ENCODE results near the gene ZNF85.

GRCh38 chr19:20926796-20927195 lies 3.7 kb downstream of the ZNF85 start:
- TF ChIP-seq CTCF (IDR thresholded peaks at IDR 0.05; ENCODE audit: insufficient read depth, low read length) (no peak), SPI1 (IDR thresholded peaks at IDR 0.05; ENCODE audit: borderline replicate concordance, low read depth) (no peak), GABPA (IDR thresholded peaks at IDR 0.05; ENCODE audit: low read depth) (no peak)

Measured in HL-60 (cell line).